WI38 (cell line): ENCODE measurements around the gene LHX2.

ENCODE experiments used
- H3K4me3 ChIP-seq: 2 replicates; pipeline ENCODE4 v1.5.1; 2011; ENCODE audit warnings: low read depth, mild to moderate bottlenecking, control low read depth, low read length
- CTCF ChIP-seq: IDR thresholded peaks from 2 replicates; pipeline ENCODE4 v1.5.1; 2012; ENCODE audit warnings: low read depth, mild to moderate bottlenecking, control low read depth, low read length

The LHX2 gene

DNA sequence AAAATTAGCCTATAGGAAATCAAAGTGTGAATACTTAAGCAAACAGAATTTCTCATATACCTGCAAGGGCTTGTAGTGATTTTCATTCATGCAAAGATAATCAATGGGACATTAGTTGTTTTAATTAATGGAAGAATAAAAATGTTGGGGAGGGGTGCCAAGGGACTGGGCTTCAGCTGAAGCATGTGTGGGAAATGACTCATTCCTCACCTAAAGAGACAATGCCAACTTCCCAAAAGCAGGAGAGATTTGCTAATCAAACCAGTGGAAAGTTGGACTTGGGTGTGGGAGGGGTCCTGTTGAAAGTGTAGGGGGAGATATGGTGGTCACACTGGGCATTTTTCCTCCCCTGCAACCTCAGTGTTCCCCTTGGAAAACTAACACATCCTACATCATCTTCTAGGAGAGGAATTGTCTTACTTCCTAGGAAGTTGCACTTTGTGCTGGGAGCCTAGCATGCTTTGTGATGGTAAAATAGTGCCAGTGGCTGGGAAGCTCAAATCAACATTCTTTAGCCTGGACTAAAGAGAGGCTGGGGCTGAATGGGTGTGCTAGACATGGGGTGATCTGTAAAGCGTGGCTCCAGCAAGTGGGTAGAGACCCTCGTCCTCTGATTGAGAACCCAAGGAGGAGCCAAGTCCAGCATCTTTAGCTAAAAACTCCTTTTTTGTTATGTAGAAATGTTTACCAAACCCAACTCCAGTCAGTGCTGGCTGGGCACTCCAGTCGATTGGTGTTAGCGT lies 6.4 kb upstream of the LHX2 start:
- no peak for TF ChIP-seq CTCF
- no peak overlapping the region for H3K4me3 ChIP-seq

- no peak for TF ChIP-seq CTCF
- no peak overlapping the region for H3K4me3 ChIP-seq
Observed at GRCh38 chr9:124006448-124007361, 4.9 kb upstream of the LHX2 start.

DNA sequence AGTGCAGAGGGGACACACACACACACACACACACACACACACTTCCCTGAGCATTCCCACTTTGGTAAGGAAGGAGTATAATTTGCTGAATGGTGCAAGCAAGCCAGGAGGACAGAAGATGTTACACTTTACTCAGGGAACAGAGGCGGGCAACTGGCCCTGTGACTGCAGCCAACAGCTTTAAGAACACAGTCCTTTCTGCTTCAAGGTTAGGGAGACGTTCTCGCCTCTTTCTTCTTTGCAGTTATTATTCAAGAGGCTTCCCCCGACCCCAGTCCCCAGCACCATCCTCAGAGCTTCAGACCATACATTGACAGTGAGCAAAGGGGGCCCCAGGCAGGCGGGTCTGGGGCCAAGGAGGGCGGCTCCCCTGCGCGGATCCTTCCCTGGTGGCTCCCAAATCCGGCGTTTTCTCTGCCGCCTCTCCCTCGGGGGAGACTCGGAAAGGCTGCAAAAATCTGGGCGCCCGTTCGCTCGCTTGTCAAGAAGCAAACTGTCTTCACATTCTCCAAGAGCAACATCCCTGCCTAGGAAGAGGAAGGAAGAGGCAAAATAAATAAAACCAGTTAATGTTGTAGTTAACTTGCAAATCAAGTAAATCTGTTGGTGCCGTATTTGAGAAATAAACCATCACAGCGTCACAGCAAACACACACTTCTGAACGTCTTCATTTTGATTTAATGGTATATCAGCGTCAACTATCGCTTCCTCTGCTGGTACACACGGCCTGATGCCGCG lies 3.8 kb upstream of the LHX2 start:
- H3K4me3 ChIP-seq = no peak overlapping the region
- TF ChIP-seq CTCF = no peak

- no peak for TF ChIP-seq CTCF
Observed at GRCh38 chr9:124008303-124008693, 3.3 kb upstream of the LHX2 start.

DNA sequence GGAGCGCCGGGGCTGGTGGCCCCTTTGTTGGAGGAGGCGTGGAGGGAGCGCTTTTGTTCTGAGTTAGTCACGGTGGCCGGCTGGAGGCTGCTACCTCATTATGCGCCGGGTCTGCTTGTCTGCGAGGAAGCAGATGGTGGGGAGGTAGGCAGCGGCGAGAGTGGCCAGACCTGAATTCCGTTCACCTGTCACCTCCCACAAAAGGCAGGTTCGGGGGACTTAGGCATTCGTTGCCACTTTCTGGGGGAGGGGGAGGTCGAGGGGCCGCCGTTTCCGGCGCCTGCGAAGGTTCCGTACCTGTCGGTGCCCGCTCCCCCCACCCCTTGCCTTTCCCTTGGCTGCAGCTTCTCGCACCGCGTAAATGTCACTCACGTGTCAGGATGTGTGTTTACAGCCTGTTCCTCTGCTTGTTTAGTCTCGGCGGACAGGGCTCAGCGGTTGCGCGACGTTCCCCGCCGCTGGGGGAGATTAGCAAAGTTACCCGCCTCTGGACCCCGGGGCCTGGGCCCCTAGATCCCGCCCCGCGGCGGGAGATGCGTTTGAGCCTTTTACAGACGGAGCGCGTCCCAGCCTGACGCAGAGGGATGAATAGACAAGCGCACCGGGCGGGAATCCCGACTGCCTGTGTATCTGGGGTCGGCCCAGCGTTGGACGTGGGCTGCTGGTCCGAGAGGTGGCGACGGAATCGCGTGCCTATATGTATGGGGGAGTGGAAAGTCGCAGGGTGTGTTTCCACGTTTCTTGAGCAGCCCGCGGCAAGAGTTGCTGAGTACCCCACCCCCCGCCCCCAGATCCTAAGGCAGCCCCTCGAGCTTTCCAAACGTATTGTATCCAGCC lies 2.7 kb upstream of the LHX2 start:
- no peak overlapping the region for H3K4me3 ChIP-seq
- TF ChIP-seq CTCF = no peak

More at GRCh38 chr9:124008303-124008693, 3.3 kb upstream of the LHX2 start:
- no peak overlapping the region for H3K4me3 ChIP-seq

DNA sequence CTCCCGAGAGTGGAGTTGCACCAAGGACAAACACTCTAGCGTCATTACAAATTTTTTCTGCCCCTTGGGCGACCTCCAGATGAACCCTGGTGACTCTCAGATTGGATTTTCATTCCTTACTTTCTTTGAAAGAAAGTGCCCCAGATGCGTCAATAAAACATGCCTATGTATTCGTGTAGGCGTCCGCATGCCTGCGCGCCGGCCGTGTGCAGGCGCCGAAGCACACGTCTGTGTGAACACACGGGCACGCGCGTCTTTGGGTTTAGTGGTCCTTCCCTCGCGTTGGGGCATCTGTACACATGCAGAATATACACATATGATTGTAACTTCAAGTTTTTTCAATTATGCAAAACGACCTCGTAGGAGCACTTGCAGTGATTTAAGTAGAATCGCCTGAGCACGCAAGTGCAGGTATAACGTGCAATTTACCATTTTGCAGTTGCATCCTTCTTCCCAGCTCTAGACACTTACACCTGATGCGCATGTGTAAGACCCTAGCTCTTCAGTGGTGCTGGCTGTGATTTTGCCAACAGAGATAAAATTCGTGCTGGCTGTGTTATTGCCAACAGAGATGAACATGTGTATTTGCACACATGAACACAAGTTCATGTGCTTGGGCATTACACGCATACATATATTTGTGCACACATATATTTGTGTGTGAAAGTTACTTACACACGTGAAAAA lies 1.9 kb upstream of the LHX2 start:
- TF ChIP-seq CTCF = no peak
- H3K4me3 ChIP-seq = no peak overlapping the region
